Astrocyte of the spinal cord (primary cell): ENCODE results near the gene DLGAP1.

Experiments
- DNase-seq: peaks from one replicate; pipeline ENCODE4 v3.0.0; 2011; ENCODE audit warnings: low read depth, low spot score
- H3K4me3 ChIP-seq: 2 replicates; pipeline ENCODE4 v1.5.1; 2011; ENCODE audit warnings: low read depth, mild to moderate bottlenecking, low read length, moderate library complexity
- in situ Hi-C: cut with HindIII; loops from 2 replicates; pipeline ENCODE4 v1.10.0; 2017; ENCODE audit warnings: low sequenced_read_pairs
- TF ChIP-seq, protein P1 (sequence below): IDR thresholded peaks from 2 replicates; pipeline ENCODE4 v1.5.1; 2012; ENCODE audit warnings: low read depth, mild to moderate bottlenecking, low read length, inconsistent platforms

Gene DLGAP1

DNA sequence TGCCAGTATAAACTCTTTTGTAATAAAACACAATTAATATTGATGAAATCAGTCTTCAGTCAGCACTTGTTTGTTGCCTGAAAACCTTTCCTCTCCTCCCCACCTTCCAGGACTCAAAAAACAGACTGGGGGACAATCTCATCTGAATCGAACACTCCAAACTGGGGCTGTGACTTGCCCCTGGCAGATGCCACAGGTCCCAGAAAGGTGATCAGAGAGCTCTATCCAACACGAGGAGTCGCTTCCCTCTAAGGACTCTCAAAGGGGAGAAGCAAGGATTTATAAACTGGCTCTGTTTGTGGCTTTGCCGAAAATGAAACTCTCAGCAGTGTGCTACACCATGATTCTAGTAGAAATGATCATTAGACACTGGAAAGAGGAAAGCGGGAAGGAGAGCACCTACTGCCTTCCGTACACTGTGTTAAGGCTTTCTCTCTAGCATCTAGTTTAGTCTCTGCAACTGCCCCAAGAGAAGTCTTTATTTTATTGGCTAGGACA is 805.9 kb downstream of the DLGAP1 start:
- in situ Hi-C loops, result no loop called here
- TF ChIP-seq, protein P1, sequence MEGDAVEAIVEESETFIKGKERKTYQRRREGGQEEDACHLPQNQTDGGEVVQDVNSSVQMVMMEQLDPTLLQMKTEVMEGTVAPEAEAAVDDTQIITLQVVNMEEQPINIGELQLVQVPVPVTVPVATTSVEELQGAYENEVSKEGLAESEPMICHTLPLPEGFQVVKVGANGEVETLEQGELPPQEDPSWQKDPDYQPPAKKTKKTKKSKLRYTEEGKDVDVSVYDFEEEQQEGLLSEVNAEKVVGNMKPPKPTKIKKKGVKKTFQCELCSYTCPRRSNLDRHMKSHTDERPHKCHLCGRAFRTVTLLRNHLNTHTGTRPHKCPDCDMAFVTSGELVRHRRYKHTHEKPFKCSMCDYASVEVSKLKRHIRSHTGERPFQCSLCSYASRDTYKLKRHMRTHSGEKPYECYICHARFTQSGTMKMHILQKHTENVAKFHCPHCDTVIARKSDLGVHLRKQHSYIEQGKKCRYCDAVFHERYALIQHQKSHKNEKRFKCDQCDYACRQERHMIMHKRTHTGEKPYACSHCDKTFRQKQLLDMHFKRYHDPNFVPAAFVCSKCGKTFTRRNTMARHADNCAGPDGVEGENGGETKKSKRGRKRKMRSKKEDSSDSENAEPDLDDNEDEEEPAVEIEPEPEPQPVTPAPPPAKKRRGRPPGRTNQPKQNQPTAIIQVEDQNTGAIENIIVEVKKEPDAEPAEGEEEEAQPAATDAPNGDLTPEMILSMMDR, result no peak
- DNase-seq, result no peak
- H3K4me3 ChIP-seq, result no peak overlapping the region

DNA sequence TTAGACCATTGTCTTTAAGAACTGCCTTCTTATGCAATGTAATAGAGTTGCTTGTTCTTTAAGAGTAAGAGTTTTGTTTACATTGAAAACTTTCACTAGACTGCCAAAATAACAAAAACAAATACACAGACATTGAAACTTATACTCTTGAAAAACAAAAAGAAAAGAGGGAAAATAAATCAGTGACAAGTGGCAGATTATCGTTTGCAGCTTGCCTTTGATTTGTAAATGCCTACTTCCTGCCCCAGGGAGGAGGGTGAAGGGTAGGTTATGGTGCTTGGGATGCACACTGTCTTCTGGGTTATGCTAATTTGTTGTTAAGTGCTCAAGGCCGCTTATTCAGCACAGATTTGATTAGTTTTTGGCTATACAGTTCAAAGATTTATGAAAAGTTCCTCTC is 806.5 kb downstream of the DLGAP1 start:
- H3K4me3 ChIP-seq, result no peak overlapping the region
- DNase-seq, result no peak
- in situ Hi-C loops, result no loop called here
- TF ChIP-seq, protein P1, result no peak

DNA sequence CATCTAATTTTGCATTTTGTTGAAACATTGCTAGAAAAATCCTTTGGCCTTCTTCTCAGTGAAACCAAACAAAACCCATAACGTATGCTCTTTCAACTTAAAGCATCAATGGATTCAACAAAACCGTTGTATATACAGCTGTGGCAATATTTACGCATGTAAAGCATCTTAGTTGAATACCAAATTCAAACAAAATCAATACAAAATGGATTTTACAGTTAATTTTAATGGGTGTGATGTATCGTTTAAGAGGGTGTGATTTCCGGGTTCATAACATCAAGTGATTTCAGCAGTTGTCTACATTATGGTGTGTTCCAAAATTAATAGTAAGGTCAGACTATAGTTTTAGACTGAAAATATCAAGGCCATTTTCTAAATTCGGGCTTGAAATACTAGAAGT is 806.9 kb downstream of the DLGAP1 start:
- TF ChIP-seq, protein P1, result no peak
- in situ Hi-C loops, result no loop called here
- no peak for DNase-seq
- no peak overlapping the region for H3K4me3 ChIP-seq

- in situ Hi-C loops, result no loop called here
- TF ChIP-seq, protein P1, result no peak
- DNase-seq, result no peak
These were observed 807.5 kb downstream of the DLGAP1 start for GRCh38 chr18:3647636-3648035.

GRCh38 chr18:3645384-3646156 is 809.5 kb downstream of the DLGAP1 start:
- in situ Hi-C loops, result no loop called here

More at GRCh38 chr18:3647636-3648035, 807.5 kb downstream of the DLGAP1 start:
- no peak overlapping the region for H3K4me3 ChIP-seq

DNA sequence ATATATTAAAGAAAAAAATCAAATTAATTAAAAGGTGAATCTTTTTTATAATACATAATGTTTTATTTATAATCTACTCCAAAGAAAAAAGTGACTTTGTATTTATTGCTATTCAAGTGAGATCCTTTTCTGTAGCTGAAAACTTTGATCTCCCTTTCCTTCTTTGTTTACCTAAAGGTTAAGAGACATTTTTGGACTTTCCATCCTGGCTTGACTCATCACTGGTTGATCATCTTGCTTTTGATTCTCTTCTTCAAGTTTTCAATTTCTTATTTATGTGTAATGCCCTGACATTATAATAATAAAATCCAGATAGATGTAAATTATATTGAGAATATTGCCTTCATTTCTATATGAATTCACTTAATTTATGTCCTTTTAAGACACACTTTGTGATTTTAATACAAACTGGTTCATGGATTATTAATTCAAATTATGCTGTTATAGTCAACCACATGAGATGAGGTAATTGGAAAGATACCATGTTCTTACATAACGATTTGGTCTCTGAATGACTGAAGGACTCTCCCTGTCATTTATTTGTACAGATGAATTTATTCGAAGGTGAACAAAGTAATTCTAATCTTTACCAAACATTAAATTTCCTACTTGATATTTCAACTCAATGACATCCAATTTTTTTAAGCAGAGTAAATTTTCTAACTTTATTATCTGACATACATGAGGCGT is 820.7 kb downstream of the DLGAP1 start:
- DNase-seq, result no peak
- TF ChIP-seq, protein P1, result no peak
- in situ Hi-C loops, result no loop called here
- no peak overlapping the region for H3K4me3 ChIP-seq

More at GRCh38 chr18:3645384-3646156, 809.5 kb downstream of the DLGAP1 start:
- TF ChIP-seq, protein P1, result no peak
- no peak for DNase-seq
- H3K4me3 ChIP-seq, result no peak overlapping the region
